ENCODE measurements around the gene NBL1. TPM values are rescaled to one million over a fixed set of nuclear protein-coding genes. Genes with fewer than 3 reads are reported as not detected.

Gene NBL1
- polyA plus RNA-seq, 3 donors = 0.07 TPM; not detected in 2

- no peaks in the 10 kb centered on the region for H3K79me2 ChIP-seq (ENCODE audit: insufficient read depth, low read length)
- H3K9ac ChIP-seq (ENCODE audit: insufficient read depth, low read length, poor library complexity, severe bottlenecking) = no peak overlapping the region
- peaks cover 0 to 5% of the 10 kb centered on the region in 2 donors for H3K27me3 ChIP-seq (ENCODE audit: control insufficient read depth in 2 of 2, insufficient read depth in 2 of 2, low read length in 2 of 2)
- no peaks in the 10 kb centered on the region for H4K20me1 ChIP-seq (ENCODE audit: insufficient read depth, low read length)
- no peak overlapping the region for H3K4me3 ChIP-seq (replicated peaks in 1 of 3; ENCODE audit: low read depth in 2 of 3, low read length in 3 of 3)
- H3K27ac Mint-ChIP-seq = no peak overlapping the region
- H3K9me3 Mint-ChIP-seq = peaks cover 0 to 4% (median 0%) of the 10 kb centered on the region in 7 donors
- H3K36me3 Mint-ChIP-seq = no peaks in the 10 kb centered on the region
- no peaks in the 10 kb centered on the region for H3K9me3 ChIP-seq (replicated peaks in 1 of 2; ENCODE audit: control insufficient read depth in 1 of 2, insufficient read depth in 1 of 2, low read length in 2 of 2)
- TF ChIP-seq CTCF (IDR thresholded peaks at IDR 0.05) = no peak
- no peaks in the 10 kb centered on the region for H3K4me1 ChIP-seq (ENCODE audit: control insufficient read depth in 1 of 2, insufficient read depth in 2 of 2, low read length in 2 of 2)
- no peak overlapping the region for H3K4me3 Mint-ChIP-seq
- H3K4me1 Mint-ChIP-seq = peaks cover 9% of the 10 kb centered on the region
- no peaks in the 10 kb centered on the region for H3K36me3 ChIP-seq (replicated peaks in 1 of 2; ENCODE audit: control insufficient read depth in 1 of 2, insufficient read depth in 2 of 2, low read length in 2 of 2)
- WGBS (ENCODE audit: insufficient coverage) = 95% methylated on average over 8 of the region's 8 CpGs
- no peak overlapping the region for H3K4me2 ChIP-seq (replicated peaks; ENCODE audit: extremely low read depth, low read length, poor library complexity, severe bottlenecking)
- intact Hi-C loops (cut with micrococcal nuclease) = loop anchor here in 1 of 2 donors (10.0 kb wide), 1 partner anchor 311 kb away; no protein-coding TSS in a partner anchor
- peaks cover 6 to 23% (median 13%) of the 10 kb centered on the region in 3 donors for H3K27me3 Mint-ChIP-seq (ENCODE audit: low read depth in 3 of 3)
- no peak overlapping the region for H2AFZ ChIP-seq (ENCODE audit: insufficient read depth, low read depth, low read length, poor library complexity, severe bottlenecking)
- no peak for DNase-seq
- no peak overlapping the region for H3K27ac ChIP-seq (ENCODE audit: low read depth in 1 of 2, low read length in 2 of 2)
Observed at GRCh38 chr1:19655718-19656080, 11.6 kb downstream of the NBL1 start.

GRCh38 chr1:19656134-19656779 lies 12.1 kb downstream of the NBL1 start:
- Histone ChIP-seq H3K27ac (ENCODE audit: low read depth in 1 of 2, low read length in 2 of 2) (no peak overlapping the region), H3K4me2 (replicated peaks; ENCODE audit: extremely low read depth, low read length, poor library complexity, severe bottlenecking) (no peak overlapping the region), H3K9ac (ENCODE audit: insufficient read depth, low read length, poor library complexity, severe bottlenecking) (no peak overlapping the region), H3K36me3 (replicated peaks in 1 of 2; ENCODE audit: control insufficient read depth in 1 of 2, insufficient read depth in 2 of 2, low read length in 2 of 2) (no peaks in the 10 kb centered on the region), H4K20me1 (ENCODE audit: insufficient read depth, low read length) (no peaks in the 10 kb centered on the region), H3K9me3 (replicated peaks in 1 of 2; ENCODE audit: control insufficient read depth in 1 of 2, insufficient read depth in 1 of 2, low read length in 2 of 2) (no peaks in the 10 kb centered on the region), H3K27me3 (ENCODE audit: control insufficient read depth in 2 of 2, insufficient read depth in 2 of 2, low read length in 2 of 2) (peaks cover 0 to 6% of the 10 kb centered on the region in 2 donors), H2AFZ (ENCODE audit: insufficient read depth, low read depth, low read length, poor library complexity, severe bottlenecking) (no peak overlapping the region), H3K4me3 (replicated peaks in 1 of 3; ENCODE audit: low read depth in 2 of 3, low read length in 3 of 3) (no peak overlapping the region), H3K4me1 (ENCODE audit: control insufficient read depth in 1 of 2, insufficient read depth in 2 of 2, low read length in 2 of 2) (no peaks in the 10 kb centered on the region), H3K79me2 (ENCODE audit: insufficient read depth, low read length) (no peaks in the 10 kb centered on the region)
- no peak overlapping the region for H3K4me3 Mint-ChIP-seq
- H3K27me3 Mint-ChIP-seq (ENCODE audit: low read depth in 3 of 3) = peaks cover 6 to 21% (median 15%) of the 10 kb centered on the region in 3 donors
- intact Hi-C loops (cut with micrococcal nuclease) = loop anchor here in 1 of 2 donors (10.0 kb wide), 1 partner anchor 311 kb away; no protein-coding TSS in a partner anchor
- peaks cover 9% of the 10 kb centered on the region for H3K4me1 Mint-ChIP-seq
- TF ChIP-seq CTCF (IDR thresholded peaks at IDR 0.05) = no peak
- no peaks in the 10 kb centered on the region for H3K36me3 Mint-ChIP-seq
- DNase-seq = no peak
- H3K9me3 Mint-ChIP-seq = peaks cover 0 to 4% (median 0%) of the 10 kb centered on the region in 7 donors
- H3K27ac Mint-ChIP-seq = peak overlapping the region in 1 of 7 donors; percentile 32
- WGBS (ENCODE audit: insufficient coverage) = 47% methylated on average over 4 of the region's 9 CpGs
